HG03064 (cell line): ENCODE results near the gene GALNT4.

Experiments used
- ATAC-seq: cut with Tn5 transposase; IDR thresholded peaks from one replicate; pipeline ENCODE4 v1.9.1; 2021; ENCODE audit warnings: low read depth; ENCODE audit not compliant: unreplicated experiment

The GALNT4 gene

GRCh38 chr12:89537389-89537788 lies 12.8 kb upstream of the GALNT4 start:
- no peak for ATAC-seq

DNA sequence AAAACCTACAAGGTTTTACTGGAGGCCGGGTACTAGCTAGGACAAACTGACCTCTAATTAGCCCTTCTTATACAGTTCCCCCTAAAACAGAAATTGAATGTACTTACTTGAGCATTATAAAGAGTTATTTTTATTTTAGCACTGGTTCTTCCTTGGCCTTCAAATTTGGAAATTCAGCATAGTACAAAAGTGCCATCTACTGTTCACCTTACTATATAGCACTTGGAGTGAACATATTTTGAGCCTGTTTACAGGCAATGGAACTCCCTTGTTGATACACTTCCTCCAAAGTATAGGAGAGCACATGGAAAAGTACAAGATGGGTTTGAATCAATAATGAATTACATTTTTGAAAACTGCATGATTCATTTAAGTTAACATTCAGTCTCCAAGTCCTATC lies 5.1 kb upstream of the GALNT4 start:
- no peak for ATAC-seq

DNA sequence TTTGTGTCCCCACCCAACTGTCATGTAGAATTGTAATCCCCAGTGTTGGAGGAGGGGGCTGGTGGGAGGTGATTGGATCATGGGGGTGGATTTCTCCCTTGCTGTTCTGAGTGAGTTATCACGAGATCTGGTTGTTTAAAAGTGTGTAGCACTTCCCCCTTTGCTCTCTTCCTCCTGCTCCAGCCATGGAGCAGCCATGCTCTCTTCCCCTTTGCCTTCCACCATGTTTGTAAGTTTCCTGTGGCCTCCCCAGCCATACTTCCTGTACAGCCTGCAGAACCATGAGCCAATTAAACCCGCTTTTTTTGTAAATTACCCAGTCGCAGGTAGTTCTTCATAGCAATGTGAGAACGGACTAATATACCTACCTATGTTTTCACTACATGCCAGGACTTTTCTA lies 3.8 kb upstream of the GALNT4 start:
- no peak for ATAC-seq

- peak; percentile 63 for ATAC-seq
Observed at GRCh38 chr12:89525824-89526770, 1.5 kb upstream of the GALNT4 start, which contains the start of gene POC1B. Gene POC1B, minus strand, starts transcription at chr12:89526047. Its CDS starts 152 bp downstream, at chr12:89525895.

- peak; percentile 29 for ATAC-seq
Observed at GRCh38 chr12:89525305-89525823, 768 bp upstream of the GALNT4 start.

- ATAC-seq: no peak
Observed at GRCh38 chr12:89523843-89524540, 604 bp downstream of the GALNT4 start.

DNA sequence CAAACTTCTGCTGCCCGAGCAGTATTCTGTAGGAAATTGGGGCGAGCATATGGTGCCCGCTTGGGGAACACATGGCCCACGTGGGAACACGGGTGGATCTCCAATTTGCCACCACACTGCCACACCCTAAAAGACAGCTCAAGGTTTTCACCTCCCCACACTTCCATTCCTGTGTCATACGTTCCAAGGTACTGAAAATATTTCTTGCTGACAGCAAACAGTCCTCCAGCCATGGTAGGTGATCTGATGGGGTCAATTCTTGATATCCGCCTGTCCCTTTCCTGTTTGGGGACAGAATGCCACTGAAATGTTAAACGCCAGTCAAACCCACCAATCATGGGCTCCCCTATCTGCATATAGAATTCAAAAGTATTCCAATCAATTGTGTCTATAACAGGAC lies 1.2 kb downstream of the GALNT4 start:
- no peak for ATAC-seq

DNA sequence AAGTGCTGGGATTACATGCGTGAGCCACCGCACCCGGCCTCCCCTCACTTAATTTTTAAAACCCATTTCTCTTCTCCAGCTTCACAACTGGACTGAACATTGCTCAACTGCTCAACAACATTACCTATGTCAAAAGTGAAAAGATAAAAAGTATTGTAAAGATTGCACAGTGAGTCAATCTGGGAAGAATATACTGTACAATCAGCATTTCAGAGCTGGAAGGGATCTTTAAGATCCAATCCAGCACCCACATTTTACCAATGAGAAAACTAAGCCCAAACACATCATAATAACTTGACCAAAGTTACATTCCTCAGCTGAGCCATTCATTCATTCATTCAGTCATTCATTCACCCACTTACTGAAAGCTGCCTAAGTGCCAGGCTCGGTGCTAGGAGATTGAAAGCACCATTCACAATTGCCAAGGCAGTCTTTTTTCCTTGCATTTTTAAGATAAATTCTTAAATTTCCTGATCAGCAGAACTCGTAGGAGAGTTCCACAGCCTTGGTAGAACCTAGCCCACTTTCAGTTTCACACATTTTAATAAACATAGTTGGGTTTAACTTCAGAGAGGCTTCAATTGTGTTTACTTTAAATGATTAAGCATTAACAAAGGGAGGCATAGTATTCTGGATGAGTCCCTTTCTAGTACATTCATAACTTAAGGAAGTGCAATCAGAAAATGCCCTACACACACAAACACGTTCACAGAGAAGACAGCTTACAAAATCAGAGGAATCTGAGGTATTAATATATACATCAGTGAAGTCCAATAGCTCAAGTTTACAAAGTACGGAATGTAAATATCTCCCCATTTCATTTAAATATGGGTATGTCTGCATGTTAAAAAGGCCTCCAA lies 3.0 kb downstream of the GALNT4 start:
- ATAC-seq: no peak

GRCh38 chr12:89517720-89518119 lies 6.9 kb downstream of the GALNT4 start:
- ATAC-seq: no peak

DNA sequence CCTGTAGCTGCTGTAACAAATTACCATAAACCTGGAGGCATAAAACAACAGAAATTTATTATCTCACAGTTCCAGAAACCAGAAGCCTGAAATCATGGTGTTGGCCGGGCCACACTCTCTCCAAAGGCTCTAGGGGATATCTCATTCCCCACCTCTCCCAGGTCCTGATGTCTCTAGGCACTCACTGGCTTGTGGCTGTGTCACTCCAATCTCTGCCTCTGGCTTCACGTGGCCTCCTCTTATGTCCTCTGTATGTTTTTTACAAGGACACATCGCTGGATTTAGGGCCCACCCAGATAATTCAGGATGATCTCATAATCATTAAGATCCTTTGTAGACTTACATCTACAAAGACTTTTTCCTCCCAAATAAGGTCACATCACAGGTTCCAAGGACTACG lies 8.0 kb downstream of the GALNT4 start:
- ATAC-seq: no peak

GRCh38 chr12:89514751-89515150 lies 9.8 kb downstream of the GALNT4 start:
- ATAC-seq: peak; percentile 89

GRCh38 chr12:89513544-89513943 lies 11.1 kb downstream of the GALNT4 start:
- ATAC-seq: no peak

DNA sequence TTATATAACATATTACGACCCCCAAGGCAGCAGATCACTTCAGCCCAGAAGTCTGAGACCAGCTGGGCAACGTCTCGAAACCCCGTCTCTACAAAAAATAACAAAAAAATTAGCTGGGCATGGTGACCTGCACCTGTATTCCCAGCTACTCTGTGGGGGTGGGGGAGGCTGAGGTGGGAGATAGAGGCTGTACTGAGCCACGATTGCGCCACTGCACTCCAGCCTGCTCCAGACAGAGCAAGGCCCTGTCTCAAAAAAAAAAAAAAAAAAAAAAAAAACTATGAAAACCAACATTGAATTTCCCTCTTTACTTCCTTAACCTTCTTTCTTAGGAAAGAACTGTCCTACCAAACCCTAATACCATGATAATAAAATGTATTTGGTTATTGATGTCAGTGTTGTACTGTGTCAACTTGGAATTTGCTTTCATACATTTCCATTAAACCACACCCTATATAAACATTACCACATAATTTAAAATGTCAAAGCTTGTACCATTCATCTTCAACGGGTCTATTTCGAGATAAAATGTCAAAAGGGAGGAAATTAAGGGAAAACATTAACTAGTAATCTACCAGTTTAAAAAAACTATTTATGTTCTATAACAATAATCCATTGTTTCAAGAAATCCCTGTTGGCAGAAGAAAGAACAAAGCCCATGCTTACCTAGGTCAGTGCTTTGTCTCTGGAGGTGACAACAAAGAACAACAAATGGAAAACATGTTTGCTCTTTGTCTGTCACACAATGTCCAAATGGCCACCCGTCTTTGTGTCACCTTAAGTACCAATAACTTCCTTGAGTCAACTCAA lies 17.4 kb downstream of the GALNT4 start:
- ATAC-seq: no peak

- no peak for ATAC-seq
Observed at GRCh38 chr12:89506050-89506449, 18.5 kb downstream of the GALNT4 start.

- no peak for ATAC-seq
Observed at GRCh38 chr12:89504560-89505346, 19.8 kb downstream of the GALNT4 start.

DNA sequence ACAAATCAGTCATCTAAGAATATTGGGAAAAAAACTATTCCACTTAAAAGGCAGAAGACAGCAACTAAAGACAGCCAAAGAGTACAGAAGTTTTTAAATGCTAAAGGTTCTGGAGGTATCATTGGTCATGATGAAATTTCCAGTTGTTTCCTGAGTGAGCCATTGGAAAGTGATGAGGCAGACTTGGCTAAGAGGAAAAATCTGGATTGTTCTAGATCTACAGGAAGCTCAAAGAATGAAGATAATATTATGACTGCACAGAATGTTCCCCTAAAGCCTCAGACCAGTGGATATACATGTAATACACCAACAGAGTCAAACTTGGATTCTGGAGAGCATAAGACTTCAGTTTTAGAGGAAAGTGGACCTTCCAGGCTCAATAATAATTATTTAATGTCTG lies 22.8 kb downstream of the GALNT4 start:
- no peak for ATAC-seq

DNA sequence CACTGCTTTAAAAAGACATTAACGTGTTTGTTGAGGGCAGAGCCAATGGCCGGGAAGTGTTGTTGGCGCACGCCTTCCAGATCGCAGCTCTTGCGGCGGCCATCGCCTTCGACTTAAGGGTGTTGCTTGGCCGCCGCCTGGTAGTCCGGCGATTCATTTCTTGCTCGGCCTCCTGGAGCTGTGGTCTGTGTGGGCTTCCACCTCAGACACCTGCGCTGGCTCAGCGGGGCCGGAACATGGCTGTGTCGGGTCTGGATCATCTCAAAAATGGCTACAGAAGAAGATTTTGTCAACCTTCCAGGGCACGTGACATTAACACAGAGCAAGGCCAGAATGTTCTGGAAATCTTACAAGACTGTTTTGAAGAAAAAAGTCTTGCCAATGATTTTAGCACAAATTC lies 24.7 kb downstream of the GALNT4 start:
- ATAC-seq: no peak

DNA sequence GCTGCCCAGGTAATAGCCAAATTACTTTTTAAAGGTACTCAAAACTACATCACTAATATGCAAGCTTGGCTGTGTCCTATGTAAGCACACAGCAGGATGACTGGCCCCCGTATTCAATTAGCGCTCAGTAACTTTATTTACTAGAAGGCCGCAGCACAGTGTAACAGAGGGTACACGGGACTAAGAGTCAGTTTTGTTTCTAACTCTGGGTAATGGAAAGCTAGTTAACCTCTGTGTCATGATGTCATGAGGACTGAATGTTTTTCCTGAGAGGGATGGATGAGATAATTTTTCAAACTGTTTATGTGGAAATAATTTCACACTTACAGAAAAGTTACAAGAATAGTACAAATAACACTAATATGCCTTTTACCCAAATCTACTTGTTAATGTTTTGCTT lies 27.1 kb downstream of the GALNT4 start:
- no peak for ATAC-seq

GRCh38 chr12:89497005-89497404 lies 27.6 kb downstream of the GALNT4 start:
- no peak for ATAC-seq
